Endothelial cell (in vitro differentiated cells): ENCODE data around the gene GNAO1. TPM values are rescaled to one million over a fixed set of nuclear protein-coding genes. Genes with fewer than 3 reads are reported as not detected.

ENCODE experiments used
- DNase-seq: peaks from one replicate; pipeline ENCODE4 v3.0.0; 2021; ENCODE audit warnings: low spot score
- H3K27ac Mint-ChIP-seq: one replicate; pipeline ENCODE4 v1.8.0; 2021; ENCODE audit warnings: mixed read lengths, inconsistent platforms; ENCODE audit not compliant: unreplicated experiment
- H3K27me3 Mint-ChIP-seq: one replicate; pipeline ENCODE4 v1.8.0; 2021; ENCODE audit warnings: mild to moderate bottlenecking, moderate library complexity, mixed read lengths, inconsistent platforms; ENCODE audit not compliant: unreplicated experiment
- H3K36me3 Mint-ChIP-seq: one replicate; pipeline ENCODE4 v1.8.0; 2021; ENCODE audit warnings: mild to moderate bottlenecking, low read depth, mixed read lengths, inconsistent platforms; ENCODE audit not compliant: unreplicated experiment
- H3K4me1 Mint-ChIP-seq: one replicate; pipeline ENCODE4 v1.8.0; 2021; ENCODE audit warnings: mild to moderate bottlenecking, mixed read lengths, inconsistent platforms; ENCODE audit not compliant: unreplicated experiment
- H3K4me3 Mint-ChIP-seq: one replicate; pipeline ENCODE4 v1.8.0; 2021; ENCODE audit warnings: mild to moderate bottlenecking, mixed read lengths, inconsistent platforms; ENCODE audit not compliant: unreplicated experiment
- H3K9me3 Mint-ChIP-seq: one replicate; pipeline ENCODE4 v1.8.0; 2021; ENCODE audit warnings: mixed read lengths, inconsistent platforms; ENCODE audit not compliant: unreplicated experiment
- total RNA-seq: library from RNA; stranded (reverse); fragmentation: NEBNext Ultra II Directional; extraction: Animal tissue kit (Norgen Biotek cat#: 25700); gene quantifications from one replicate; pipeline ENCODE4 v1.2.1, GENCODE V29; 2021; ENCODE audit not compliant: unreplicated experiment
- TF ChIP-seq, protein P1 (sequence below): fragments of 200-600 bp; sonication (generic); IDR thresholded peaks from one replicate; pipeline ENCODE4 v1.5.0; 2021; ENCODE audit warnings: antibody characterized with exemption; ENCODE audit not compliant: unreplicated experiment

The GNAO1 gene
- total RNA-seq, 1 donor from 2014 or later, result 0.69 TPM

DNA sequence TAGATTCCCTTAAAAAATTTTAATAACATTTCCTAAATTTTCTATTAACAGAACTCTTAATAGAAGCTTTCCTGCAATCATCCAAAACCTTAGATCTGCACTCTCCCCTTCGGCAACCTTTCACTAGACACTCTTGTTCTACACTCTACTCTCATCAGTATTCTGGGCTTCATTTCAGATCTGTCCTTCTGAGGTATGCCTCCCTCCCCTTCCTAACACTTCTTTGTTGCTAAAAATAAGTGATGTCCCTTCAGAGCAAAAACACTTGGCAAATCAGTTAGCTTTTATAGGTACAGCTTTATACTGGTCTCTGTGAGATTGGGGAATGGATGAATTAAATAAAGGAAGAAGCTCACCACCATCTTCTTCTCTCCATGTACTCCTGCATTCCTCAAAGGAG, 28.2 kb upstream of the GNAO1 start:
- TF ChIP-seq, protein P1, sequence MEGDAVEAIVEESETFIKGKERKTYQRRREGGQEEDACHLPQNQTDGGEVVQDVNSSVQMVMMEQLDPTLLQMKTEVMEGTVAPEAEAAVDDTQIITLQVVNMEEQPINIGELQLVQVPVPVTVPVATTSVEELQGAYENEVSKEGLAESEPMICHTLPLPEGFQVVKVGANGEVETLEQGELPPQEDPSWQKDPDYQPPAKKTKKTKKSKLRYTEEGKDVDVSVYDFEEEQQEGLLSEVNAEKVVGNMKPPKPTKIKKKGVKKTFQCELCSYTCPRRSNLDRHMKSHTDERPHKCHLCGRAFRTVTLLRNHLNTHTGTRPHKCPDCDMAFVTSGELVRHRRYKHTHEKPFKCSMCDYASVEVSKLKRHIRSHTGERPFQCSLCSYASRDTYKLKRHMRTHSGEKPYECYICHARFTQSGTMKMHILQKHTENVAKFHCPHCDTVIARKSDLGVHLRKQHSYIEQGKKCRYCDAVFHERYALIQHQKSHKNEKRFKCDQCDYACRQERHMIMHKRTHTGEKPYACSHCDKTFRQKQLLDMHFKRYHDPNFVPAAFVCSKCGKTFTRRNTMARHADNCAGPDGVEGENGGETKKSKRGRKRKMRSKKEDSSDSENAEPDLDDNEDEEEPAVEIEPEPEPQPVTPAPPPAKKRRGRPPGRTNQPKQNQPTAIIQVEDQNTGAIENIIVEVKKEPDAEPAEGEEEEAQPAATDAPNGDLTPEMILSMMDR, result no peak
- no peaks in the 10 kb centered on the region for H3K27me3 Mint-ChIP-seq
- no peaks in the 10 kb centered on the region for H3K9me3 Mint-ChIP-seq
- no peak for DNase-seq
- no peaks in the 10 kb centered on the region for H3K36me3 Mint-ChIP-seq
- H3K4me3 Mint-ChIP-seq, result no peak overlapping the region
- no peak overlapping the region for H3K27ac Mint-ChIP-seq
- no peaks in the 10 kb centered on the region for H3K4me1 Mint-ChIP-seq

GRCh38 chr16:56163938-56164337, 27.4 kb upstream of the GNAO1 start:
- no peak for DNase-seq
- no peaks in the 10 kb centered on the region for H3K27me3 Mint-ChIP-seq
- H3K4me1 Mint-ChIP-seq, result no peaks in the 10 kb centered on the region
- H3K9me3 Mint-ChIP-seq, result no peaks in the 10 kb centered on the region
- TF ChIP-seq, protein P1, result no peak
- H3K36me3 Mint-ChIP-seq, result no peaks in the 10 kb centered on the region
- H3K4me3 Mint-ChIP-seq, result no peak overlapping the region
- H3K27ac Mint-ChIP-seq, result no peak overlapping the region

- Mint-ChIP-seq H3K36me3 (no peaks in the 10 kb centered on the region), H3K27ac (no peak overlapping the region), H3K27me3 (no peaks in the 10 kb centered on the region), H3K4me1 (no peaks in the 10 kb centered on the region), H3K9me3 (no peaks in the 10 kb centered on the region), H3K4me3 (no peak overlapping the region)
- TF ChIP-seq, protein P1, result no peak
- no peak for DNase-seq
Observed at GRCh38 chr16:56164636-56165035, 26.7 kb upstream of the GNAO1 start.

DNA sequence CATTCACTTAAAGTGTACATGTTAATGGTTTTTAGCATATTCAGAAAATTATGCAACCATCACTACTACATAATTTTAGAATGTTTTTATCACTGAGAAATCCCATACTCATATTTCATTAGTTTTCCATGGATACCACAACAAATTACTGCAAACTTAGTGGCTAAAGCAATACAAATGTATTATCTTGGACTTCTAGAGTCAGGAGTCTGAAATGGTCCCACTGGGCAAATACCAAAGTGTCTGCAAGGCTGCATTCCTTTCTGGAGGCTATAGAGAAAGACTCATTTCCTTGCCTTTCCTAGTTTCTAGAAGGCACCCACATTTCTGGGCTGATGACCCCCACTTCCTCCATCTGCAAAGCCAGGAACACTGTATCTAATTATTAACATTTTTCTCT, 16.9 kb upstream of the GNAO1 start:
- H3K9me3 Mint-ChIP-seq, result no peaks in the 10 kb centered on the region
- DNase-seq, result no peak
- no peaks in the 10 kb centered on the region for H3K27me3 Mint-ChIP-seq
- H3K4me3 Mint-ChIP-seq, result no peak overlapping the region
- no peaks in the 10 kb centered on the region for H3K36me3 Mint-ChIP-seq
- H3K4me1 Mint-ChIP-seq, result no peaks in the 10 kb centered on the region
- no peak overlapping the region for H3K27ac Mint-ChIP-seq
- TF ChIP-seq, protein P1, result no peak

DNA sequence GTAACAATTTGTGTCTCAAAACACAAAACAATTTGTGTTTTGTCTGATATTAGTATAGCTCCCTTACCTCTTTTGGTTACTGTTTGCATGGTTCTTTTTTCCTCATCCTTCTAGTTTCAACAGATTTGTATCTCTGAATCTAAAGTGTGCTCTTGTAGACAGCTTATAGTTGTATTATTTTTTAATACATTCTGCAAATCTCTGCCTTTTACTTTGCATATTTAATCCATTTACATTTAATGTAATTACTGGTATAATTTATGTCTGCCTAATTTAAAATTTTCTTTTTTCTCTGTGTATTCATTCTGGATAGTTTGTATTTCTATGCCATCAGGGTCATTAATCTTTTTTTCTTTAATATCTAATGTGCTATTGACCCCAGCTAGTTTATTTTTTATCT, 9.9 kb upstream of the GNAO1 start:
- TF ChIP-seq, protein P1, result no peak
- H3K36me3 Mint-ChIP-seq, result no peaks in the 10 kb centered on the region
- H3K27me3 Mint-ChIP-seq, result no peaks in the 10 kb centered on the region
- no peak for DNase-seq
- no peaks in the 10 kb centered on the region for H3K9me3 Mint-ChIP-seq
- no peak overlapping the region for H3K27ac Mint-ChIP-seq
- no peak overlapping the region for H3K4me3 Mint-ChIP-seq
- no peaks in the 10 kb centered on the region for H3K4me1 Mint-ChIP-seq
